H1 (cell line): ENCODE results near the gene KRT24. TPM values are rescaled to one million over a fixed set of nuclear protein-coding genes. Genes with fewer than 3 reads are reported as not detected.

Experiments used
- CTCF ChIA-PET: fragments of 300-600 bp; sonication (Branson Sonifier 250); formaldehyde crosslinking; loops from one replicate; lab custom pipeline; 2021; ENCODE audit not compliant: partially characterized antibody; lab: Charles Lee
- POLR2A ChIA-PET: fragments of 300-600 bp; sonication (Branson Sonifier 250); formaldehyde crosslinking; loops from one replicate; lab custom pipeline; 2021; ENCODE audit warnings: inconsistent platforms; ENCODE audit not compliant: partially characterized antibody; lab: Charles Lee
- DNase-seq, 2 experiments: peaks; one replicate each; pipeline versions ENCODE4 v3.0.0 to v3.0.0-alpha.2; 2010 to 2022; ENCODE audit warnings: low spot score in 2 of 2, low read depth in 1 of 2, mixed read lengths in 1 of 2
- FAIRE-seq: peaks from 2 replicates; lab custom pipeline; 2011; peaks lifted over from hg19 to GRCh38; lab: Jason Lieb, UNC
- H2AFZ ChIP-seq: 2 replicates; pipeline ENCODE4 v1.8.1; 2012; ENCODE audit warnings: low read length, inconsistent platforms
- H2AK5ac ChIP-seq: 2 replicates; pipeline ENCODE4 v1.6.1; 2013; ENCODE audit warnings: low read depth, low read length
- H2BK120ac ChIP-seq: replicated peaks from 2 replicates; pipeline ENCODE3; 2013; ENCODE audit warnings: low read depth, low read length, inconsistent platforms
- H2BK12ac ChIP-seq: 2 replicates; pipeline ENCODE4 v1.6.1; 2013; ENCODE audit warnings: low read depth, low read length
- H2BK15ac ChIP-seq: 2 replicates; pipeline ENCODE4 v1.6.1; 2013; ENCODE audit warnings: low read length
- H2BK20ac ChIP-seq: 2 replicates; pipeline ENCODE4 v1.6.1; 2013; ENCODE audit warnings: low read length
- H2BK5ac ChIP-seq: 2 replicates; pipeline ENCODE4 v1.6.1; 2013; ENCODE audit warnings: low read depth, low read length
- H3K14ac ChIP-seq: 2 replicates; pipeline ENCODE4 v1.6.1; 2013; ENCODE audit warnings: inconsistent platforms; ENCODE audit not compliant: insufficient read length
- H3K18ac ChIP-seq: 2 replicates; pipeline ENCODE4 v1.6.1; 2013; ENCODE audit warnings: low read length; ENCODE audit errors: extremely low read depth
- H3K23ac ChIP-seq: 2 replicates; pipeline ENCODE4 v1.6.1; 2013; ENCODE audit warnings: inconsistent platforms; ENCODE audit not compliant: insufficient read length
- H3K23me2 ChIP-seq: 2 replicates; pipeline ENCODE4 v1.6.1; 2013; ENCODE audit warnings: low read depth, low read length
- H3K27ac ChIP-seq: 2 replicates; pipeline ENCODE4 v1.6.1; 2011; ENCODE audit warnings: low read depth, low read length, inconsistent platforms
- H3K27me3 ChIP-seq, 4 experiments: replicated peaks in 1 of 4; 1 replicate in 1 of 4; 2 replicates in 3 of 4; pipeline versions ENCODE4 v1.6.1 to v1.8.1; 2011 to 2013; ENCODE audit warnings: low read length in 3 of 4, mild to moderate bottlenecking in 3 of 4, inconsistent platforms in 2 of 4, mixed read lengths in 2 of 4, moderate library complexity in 1 of 4; ENCODE audit not compliant: control insufficient read depth in 3 of 4, insufficient read depth in 3 of 4; ENCODE audit errors: extremely low read depth in 1 of 4
- H3K36me3 ChIP-seq, 4 experiments: 2 replicates each; pipeline versions ENCODE4 v1.6.1 to v1.8.1; 2011 to 2013; ENCODE audit warnings: mild to moderate bottlenecking in 4 of 4, low read length in 3 of 4, moderate library complexity in 2 of 4, control low read depth in 1 of 4, inconsistent platforms in 1 of 4; ENCODE audit not compliant: insufficient read depth in 4 of 4, control insufficient read depth in 2 of 4
- H3K4ac ChIP-seq: replicated peaks from 2 replicates; pipeline ENCODE3; 2013; ENCODE audit warnings: low read length, low read depth, mixed read lengths, inconsistent platforms; ENCODE audit not compliant: insufficient read length
- H3K4me1 ChIP-seq, 4 experiments: replicated peaks in 1 of 4; 1 replicate in 1 of 4; 2 replicates in 3 of 4; pipeline versions ENCODE4 v1.6.1 to v1.8.1; 2011 to 2013; ENCODE audit warnings: low read length in 3 of 4, inconsistent platforms in 2 of 4, mixed read lengths in 1 of 4; ENCODE audit not compliant: insufficient read depth in 4 of 4, control insufficient read depth in 3 of 4
- H3K4me2 ChIP-seq, 2 experiments: 2 replicates each; pipeline versions ENCODE4 v1.6.1 to v1.8.1; 2011 to 2013; ENCODE audit warnings: low read depth in 2 of 2, low read length in 2 of 2, control low read depth in 1 of 2, inconsistent platforms in 1 of 2, mild to moderate bottlenecking in 1 of 2; ENCODE audit not compliant: insufficient read depth in 1 of 2
- H3K4me3 ChIP-seq, 4 experiments: fragments of 200-600, 300-600 bp in 1 of 4; sonication (generic), shearing (Covaris generic), sonication (Bioruptor Twin) in 1 of 4; 2 replicates each; pipeline versions ENCODE4 v1.5.1 to v1.8.1; 2011 to 2016; ENCODE audit warnings: low read length in 4 of 4, low read depth in 3 of 4, control low read depth in 2 of 4, inconsistent platforms in 2 of 4, mild to moderate bottlenecking in 2 of 4, mixed read lengths in 1 of 4, moderate library complexity in 1 of 4; ENCODE audit not compliant: insufficient read depth in 2 of 4; ENCODE audit errors: extremely low read depth in 1 of 4
- H3K56ac ChIP-seq: replicated peaks from 2 replicates; pipeline ENCODE3; 2013; ENCODE audit warnings: low read depth, mild to moderate bottlenecking, mixed read lengths, low read length, inconsistent platforms; ENCODE audit not compliant: insufficient read length
- H3K79me1 ChIP-seq: 2 replicates; pipeline ENCODE4 v1.6.1; 2013; ENCODE audit warnings: low read depth, low read length, control low read depth
- H3K79me2 ChIP-seq, 2 experiments: 2 replicates each; pipeline versions ENCODE4 v1.6.1 to v1.8.1; 2012 to 2013; ENCODE audit warnings: low read length in 2 of 2, mild to moderate bottlenecking in 2 of 2, inconsistent platforms in 1 of 2; ENCODE audit not compliant: insufficient read depth in 2 of 2, control insufficient read depth in 1 of 2
- H3K9ac ChIP-seq, 4 experiments: replicated peaks in 1 of 4; 1 replicate in 1 of 4; 2 replicates in 3 of 4; pipeline versions ENCODE4 v1.6.1 to v1.8.1; 2011 to 2013; ENCODE audit warnings: low read depth in 3 of 4, low read length in 3 of 4, control low read depth in 2 of 4, mild to moderate bottlenecking in 2 of 4, moderate library complexity in 2 of 4, inconsistent platforms in 1 of 4; ENCODE audit errors: extremely low read depth in 1 of 4
- H3K9me3 ChIP-seq, 2 experiments: 2 replicates each; pipeline versions ENCODE4 v1.6.1 to v1.8.1; 2012 to 2013; ENCODE audit warnings: mild to moderate bottlenecking in 2 of 2, moderate library complexity in 2 of 2, control low read depth in 1 of 2, inconsistent platforms in 1 of 2, low read depth in 1 of 2, low read length in 1 of 2, mixed read lengths in 1 of 2; ENCODE audit not compliant: insufficient read depth in 2 of 2
- H4K20me1 ChIP-seq, 2 experiments: replicated peaks in 1 of 2; 2 replicates each; pipeline versions ENCODE3 to v1.8.1; 2011 to 2013; ENCODE audit warnings: inconsistent platforms in 2 of 2, low read length in 2 of 2, mild to moderate bottlenecking in 1 of 2; ENCODE audit not compliant: insufficient read depth in 2 of 2, control insufficient read depth in 1 of 2
- H4K5ac ChIP-seq: 2 replicates; pipeline ENCODE4 v1.6.1; 2013; ENCODE audit warnings: low read length, low read depth, mixed read lengths, inconsistent platforms; ENCODE audit not compliant: insufficient read length
- H4K8ac ChIP-seq: 2 replicates; pipeline ENCODE4 v1.8.0; 2013; ENCODE audit warnings: mild to moderate bottlenecking, moderate library complexity, low read length, inconsistent platforms; ENCODE audit not compliant: insufficient read depth; ENCODE audit errors: extremely low read depth
- H4K91ac ChIP-seq: replicated peaks from 2 replicates; pipeline ENCODE3; 2013; ENCODE audit warnings: low read length, mixed read lengths, inconsistent platforms; ENCODE audit not compliant: insufficient read length
- ATF3 ChIP-seq: IDR thresholded peaks from 2 replicates; pipeline ENCODE4 v1.6.1; 2011; ENCODE audit warnings: low read depth, mild to moderate bottlenecking, low read length; ENCODE audit not compliant: insufficient read depth
- BRCA1 ChIP-seq: IDR thresholded peaks from 2 replicates; pipeline ENCODE4 v1.6.1; 2012; ENCODE audit warnings: low read depth, low read length, improper control_type of control experiment
- CEBPB ChIP-seq: IDR thresholded peaks from 2 replicates; pipeline ENCODE4 v1.6.1; 2012; ENCODE audit warnings: low read depth, low read length
- CREB1 ChIP-seq: IDR thresholded peaks from 2 replicates; pipeline ENCODE4 v1.6.1; 2012; ENCODE audit warnings: inconsistent platforms
- CTBP2 ChIP-seq: IDR thresholded peaks from 2 replicates; pipeline ENCODE4 v1.7.0; 2011; ENCODE audit warnings: borderline replicate concordance, mild to moderate bottlenecking, moderate library complexity, mixed read lengths, low read length; ENCODE audit not compliant: insufficient read depth, insufficient read length
- EGR1 ChIP-seq: IDR thresholded peaks from 2 replicates; pipeline ENCODE4 v1.6.1; 2011; ENCODE audit warnings: low read depth, low read length, borderline replicate concordance
- HDAC2 ChIP-seq, 2 experiments: fragments of 300-600 bp in 1 of 2; sonication (generic) in 1 of 2; IDR thresholded peaks; 2 replicates each; pipeline ENCODE4 v1.6.1; 2011 to 2012; ENCODE audit warnings: low read depth in 2 of 2, low read length in 2 of 2, mild to moderate bottlenecking in 2 of 2, moderate library complexity in 2 of 2, borderline replicate concordance in 1 of 2, inconsistent platforms in 1 of 2
- RBBP5 ChIP-seq: IDR thresholded peaks from 2 replicates; pipeline ENCODE4 v1.7.1; 2012; ENCODE audit warnings: low read depth, mild to moderate bottlenecking, inconsistent platforms, low read length, moderate library complexity, borderline replicate concordance
- SAP30 ChIP-seq: fragments of 300-600 bp; sonication (generic); IDR thresholded peaks from 2 replicates; pipeline ENCODE4 v1.7.1; 2012; ENCODE audit warnings: low read length, moderate library complexity, mild to moderate bottlenecking, inconsistent platforms; ENCODE audit not compliant: insufficient read depth, insufficient replicate concordance
- SIN3A ChIP-seq, 2 experiments: IDR thresholded peaks in 1 of 2; conservative IDR thresholded peaks in 1 of 2; 2 replicates each; pipeline ENCODE4 v1.6.1; 2011 to 2012; ENCODE audit warnings: low read length in 2 of 2, improper control_type of control experiment in 1 of 2, low read depth in 1 of 2, mild to moderate bottlenecking in 1 of 2
- TAF7 ChIP-seq: optimal IDR thresholded peaks from 2 replicates; pipeline ENCODE3; 2011; ENCODE audit warnings: low read depth, mild to moderate bottlenecking, inconsistent platforms, low read length, moderate library complexity, borderline replicate concordance
- TBP ChIP-seq: IDR thresholded peaks from 2 replicates; pipeline ENCODE4 v1.6.1; 2011; ENCODE audit warnings: low read depth, low read length, improper control_type of control experiment
- WGBS, 2 experiments: shearing (Covaris generic) in 1 of 2; methylation state at CpG; one replicate each; pipeline versions ENCODE4 v1.1.6 to v1.1.7; 2013 to 2015; ENCODE audit warnings: low lambda C conversion rate in 2 of 2, mixed read lengths in 2 of 2, inconsistent platforms in 1 of 2, low coverage in 1 of 2, missing lambda C conversion rate in 1 of 2; ENCODE audit not compliant: insufficient replicate concordance in 2 of 2, insufficient coverage in 1 of 2, insufficient read length in 1 of 2; ENCODE audit errors: extremely low coverage in 1 of 2, missing lambda C conversion rate in 1 of 2; 5-methylcytosine and 5-hydroxymethylcytosine counted together
- polyA plus RNA-seq, 7 experiments: library from polyadenylated mRNA; depleted of rRNA in 3 of 7; stranded (reverse) in 5 of 7; unstranded in 2 of 7; fragments of >200 nt in 5 of 7; fragments of 200-250 nt in 2 of 7; gene quantifications; 1 replicate in 5 of 7; 2 replicates in 1 of 7; 4 replicates in 1 of 7; pipeline versions ENCODE4 v1.2.1 to v1.2.3, GENCODE V29; 2011 to 2013; ENCODE audit warnings: missing spikeins in 2 of 7, mixed read lengths in 2 of 7
- total RNA-seq: library from RNA; stranded (reverse); fragmentation: NEBNext Ultra II Directional; extraction: Animal tissue kit (Norgen Biotek cat#: 25700); gene quantifications from 2 replicates; pipeline ENCODE4 v1.2.1, GENCODE V29; 2021

The KRT24 gene
- total and polyA plus RNA-seq, 2 of the 8 experiments (the other 6 are each of a cell fraction or from before 2014, with no cell fraction given), result not detected

- Histone ChIP-seq H3K36me3 (no peaks in the 10 kb centered on the region), H3K9ac (no peak overlapping the region), H3K27ac (no peak overlapping the region), H2BK15ac (no peak overlapping the region), H3K9me3 (no peaks in the 10 kb centered on the region), H4K5ac (no peak overlapping the region), H2BK20ac (no peak overlapping the region), H4K8ac (no peak overlapping the region), H2BK5ac (no peak overlapping the region), H3K14ac (no peak overlapping the region), H2AK5ac (no peak overlapping the region), H3K4me3 (no peak overlapping the region), H4K20me1 (no peaks in the 10 kb centered on the region), H3K4me2 (no peak overlapping the region), H3K23ac (no peak overlapping the region), H3K23me2 (no peaks in the 10 kb centered on the region), H4K91ac (no peak overlapping the region), H3K27me3 (no peaks in the 10 kb centered on the region; a peak in 1 of 7 replicates), H2BK120ac (no peak overlapping the region), H3K79me2 (no peaks in the 10 kb centered on the region), H3K56ac (no peak overlapping the region), H3K79me1 (no peaks in the 10 kb centered on the region), H3K4me1 (no peaks in the 10 kb centered on the region), H3K18ac (no peak overlapping the region), H2BK12ac (no peak overlapping the region), H3K4ac (no peak overlapping the region), H2AFZ (no peak overlapping the region)
- 81% methylated on average over 5 of the region's 5 CpGs; no CpG with 5 or more reads in 1 of the 2 experiments for WGBS, 2 experiments
- DNase-seq, result no peak
- ChIA-PET CTCF (no interaction called here), POLR2A (no interaction called here)
- no peak for FAIRE-seq
- TF ChIP-seq TBP (no peak), CTBP2 (no peak), RBBP5 (no peak), SAP30 (no peak), CREB1 (no peak), CEBPB (no peak), HDAC2 (IDR thresholded peaks at IDR 0.05; ENCODE audit: borderline replicate concordance in 1 of 2, low read depth in 2 of 2, low read length in 2 of 2) (no peak), EGR1 (no peak), BRCA1 (no peak), ATF3 (no peak), TAF7 (no peak), SIN3A (conservative IDR thresholded peaks at IDR 0.05 in 1 of 2, IDR thresholded peaks at IDR 0.05 in 1 of 2; ENCODE audit: low read depth in 1 of 2, low read length in 2 of 2) (no peak)
Observed at GRCh38 chr17:40687106-40687505, 16.4 kb downstream of the KRT24 start.
